HEK293 (cell line): ENCODE measurements around the gene TIGAR.

Source experiments
- GLI2 ChIP-seq: fragments of 450-650 bp; formaldehyde crosslinking; IDR thresholded peaks from 2 replicates; pipeline ENCODE4; 2017; ENCODE audit warnings: missing biosample characterization, missing genetic modification characterization, low read depth, borderline replicate concordance
- REPIN1 ChIP-seq: fragments of 450-650 bp; formaldehyde crosslinking; IDR thresholded peaks from 2 replicates; pipeline ENCODE4 v1.5.1; 2017; ENCODE audit warnings: missing biosample characterization, missing genetic modification characterization, low read depth
- SALL2 ChIP-seq: fragments of 450-650 bp; formaldehyde crosslinking; IDR thresholded peaks from 2 replicates; pipeline ENCODE4 v1.5.0; 2017; ENCODE audit warnings: missing biosample characterization, mild to moderate bottlenecking, missing genetic modification characterization, borderline replicate concordance
- SP3 ChIP-seq: fragments of 450-650 bp; formaldehyde crosslinking; IDR thresholded peaks from 2 replicates; pipeline ENCODE4 v1.5.1; 2016; ENCODE audit warnings: missing biosample characterization, missing genetic modification characterization
- ZFP41 ChIP-seq: fragments of 450-650 bp; formaldehyde crosslinking; IDR thresholded peaks from 2 replicates; pipeline ENCODE4 v1.5.1; 2016; ENCODE audit warnings: missing biosample characterization, missing genetic modification characterization, borderline replicate concordance
- ZNF114 ChIP-seq: fragments of 450-650 bp; formaldehyde crosslinking; IDR thresholded peaks from 2 replicates; pipeline ENCODE4 v1.5.0; 2017; ENCODE audit warnings: missing biosample characterization, missing genetic modification characterization
- ZNF266 ChIP-seq: fragments of 450-650 bp; formaldehyde crosslinking; IDR thresholded peaks from 2 replicates; pipeline ENCODE4 v1.5.1; 2016; ENCODE audit warnings: missing biosample characterization, missing genetic modification characterization, low read depth
- ZNF335 ChIP-seq: fragments of 450-650 bp; formaldehyde crosslinking; conservative IDR thresholded peaks from 2 replicates; pipeline ENCODE4 v1.5.1; 2016; ENCODE audit warnings: missing biosample characterization, missing genetic modification characterization
- ZNF596 ChIP-seq: fragments of 450-650 bp; IDR thresholded peaks from 2 replicates; pipeline ENCODE4 v1.5.0; 2018; ENCODE audit warnings: missing biosample characterization, mild to moderate bottlenecking, missing genetic modification characterization, moderate library complexity
- ZNF777 ChIP-seq: fragments of 450-650 bp; formaldehyde crosslinking; IDR thresholded peaks from 2 replicates; pipeline ENCODE4 v1.5.1; 2017; ENCODE audit warnings: missing biosample characterization, missing genetic modification characterization, borderline replicate concordance
- TF ChIP-seq, protein P1 (sequence below): fragments of 450-650 bp; formaldehyde crosslinking; IDR thresholded peaks from 2 replicates; pipeline ENCODE4 v1.5.1; 2016; ENCODE audit warnings: missing biosample characterization, missing genetic modification characterization
- TF ChIP-seq, protein P2 (sequence below): fragments of 450-650 bp; formaldehyde crosslinking; IDR thresholded peaks from 2 replicates; pipeline ENCODE4 v1.5.1; 2016; ENCODE audit warnings: missing biosample characterization, missing genetic modification characterization
- TF ChIP-seq, protein P3 (sequence below): fragments of 450-650 bp; formaldehyde crosslinking; IDR thresholded peaks from 2 replicates; pipeline ENCODE4 v1.5.1; 2017; ENCODE audit warnings: missing biosample characterization, missing genetic modification characterization
- TF ChIP-seq, protein P4 (sequence below): fragments of 450-650 bp; formaldehyde crosslinking; IDR thresholded peaks from 2 replicates; pipeline ENCODE4 v1.5.1; 2017; ENCODE audit warnings: missing biosample characterization, missing genetic modification characterization
- TF ChIP-seq, protein P5 (sequence below): fragments of 450-650 bp; formaldehyde crosslinking; IDR thresholded peaks from 2 replicates; pipeline ENCODE4 v1.5.1; 2016; ENCODE audit warnings: missing biosample characterization, missing genetic modification characterization
- TF ChIP-seq, protein P6 (sequence below): fragments of 450-650 bp; formaldehyde crosslinking; IDR thresholded peaks from 2 replicates; pipeline ENCODE4 v1.5.1; 2016; ENCODE audit warnings: missing biosample characterization, missing genetic modification characterization, borderline replicate concordance
- TF ChIP-seq, protein P7 (sequence below): fragments of 450-650 bp; formaldehyde crosslinking; optimal IDR thresholded peaks from 2 replicates; pipeline ENCODE3; 2016; ENCODE audit warnings: missing biosample characterization, mild to moderate bottlenecking, missing genetic modification characterization

TIGAR gene

DNA sequence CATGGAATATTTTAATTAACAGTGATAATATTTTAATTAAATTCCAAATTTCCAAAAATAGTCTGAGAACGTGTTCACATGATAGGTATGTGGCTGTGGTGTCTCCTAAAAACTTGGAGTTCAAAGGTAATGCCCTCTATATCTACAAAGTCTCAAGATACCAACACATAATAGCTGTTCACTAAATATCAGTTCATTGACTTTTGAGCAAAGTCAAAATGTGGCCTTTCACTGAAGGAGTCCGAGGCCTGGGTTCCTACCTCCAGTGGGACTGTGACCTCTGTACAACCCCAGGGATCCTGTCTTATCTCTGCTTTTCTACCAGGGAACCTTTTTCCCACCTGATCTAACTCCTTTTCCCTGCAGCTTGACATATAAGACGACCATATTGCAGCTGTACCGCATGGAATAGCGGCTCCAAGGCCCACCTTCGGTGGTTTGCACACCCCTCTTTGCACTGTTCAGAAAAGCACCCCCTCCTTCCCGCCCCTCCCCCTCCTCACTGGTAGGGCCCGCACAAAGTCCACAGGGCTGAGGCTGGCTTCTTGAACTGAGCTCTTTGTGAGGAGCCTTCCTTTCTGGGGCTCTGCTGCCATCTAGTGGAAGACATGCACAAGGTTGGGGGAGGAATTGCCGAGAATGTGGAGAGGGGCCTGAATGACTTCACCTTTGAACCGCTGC, 44.3 kb upstream of the TIGAR start (continued):
- TF ChIP-seq, protein P1, sequence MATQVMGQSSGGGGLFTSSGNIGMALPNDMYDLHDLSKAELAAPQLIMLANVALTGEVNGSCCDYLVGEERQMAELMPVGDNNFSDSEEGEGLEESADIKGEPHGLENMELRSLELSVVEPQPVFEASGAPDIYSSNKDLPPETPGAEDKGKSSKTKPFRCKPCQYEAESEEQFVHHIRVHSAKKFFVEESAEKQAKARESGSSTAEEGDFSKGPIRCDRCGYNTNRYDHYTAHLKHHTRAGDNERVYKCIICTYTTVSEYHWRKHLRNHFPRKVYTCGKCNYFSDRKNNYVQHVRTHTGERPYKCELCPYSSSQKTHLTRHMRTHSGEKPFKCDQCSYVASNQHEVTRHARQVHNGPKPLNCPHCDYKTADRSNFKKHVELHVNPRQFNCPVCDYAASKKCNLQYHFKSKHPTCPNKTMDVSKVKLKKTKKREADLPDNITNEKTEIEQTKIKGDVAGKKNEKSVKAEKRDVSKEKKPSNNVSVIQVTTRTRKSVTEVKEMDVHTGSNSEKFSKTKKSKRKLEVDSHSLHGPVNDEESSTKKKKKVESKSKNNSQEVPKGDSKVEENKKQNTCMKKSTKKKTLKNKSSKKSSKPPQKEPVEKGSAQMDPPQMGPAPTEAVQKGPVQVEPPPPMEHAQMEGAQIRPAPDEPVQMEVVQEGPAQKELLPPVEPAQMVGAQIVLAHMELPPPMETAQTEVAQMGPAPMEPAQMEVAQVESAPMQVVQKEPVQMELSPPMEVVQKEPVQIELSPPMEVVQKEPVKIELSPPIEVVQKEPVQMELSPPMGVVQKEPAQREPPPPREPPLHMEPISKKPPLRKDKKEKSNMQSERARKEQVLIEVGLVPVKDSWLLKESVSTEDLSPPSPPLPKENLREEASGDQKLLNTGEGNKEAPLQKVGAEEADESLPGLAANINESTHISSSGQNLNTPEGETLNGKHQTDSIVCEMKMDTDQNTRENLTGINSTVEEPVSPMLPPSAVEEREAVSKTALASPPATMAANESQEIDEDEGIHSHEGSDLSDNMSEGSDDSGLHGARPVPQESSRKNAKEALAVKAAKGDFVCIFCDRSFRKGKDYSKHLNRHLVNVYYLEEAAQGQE = no peak
- TF ChIP-seq, protein P2, sequence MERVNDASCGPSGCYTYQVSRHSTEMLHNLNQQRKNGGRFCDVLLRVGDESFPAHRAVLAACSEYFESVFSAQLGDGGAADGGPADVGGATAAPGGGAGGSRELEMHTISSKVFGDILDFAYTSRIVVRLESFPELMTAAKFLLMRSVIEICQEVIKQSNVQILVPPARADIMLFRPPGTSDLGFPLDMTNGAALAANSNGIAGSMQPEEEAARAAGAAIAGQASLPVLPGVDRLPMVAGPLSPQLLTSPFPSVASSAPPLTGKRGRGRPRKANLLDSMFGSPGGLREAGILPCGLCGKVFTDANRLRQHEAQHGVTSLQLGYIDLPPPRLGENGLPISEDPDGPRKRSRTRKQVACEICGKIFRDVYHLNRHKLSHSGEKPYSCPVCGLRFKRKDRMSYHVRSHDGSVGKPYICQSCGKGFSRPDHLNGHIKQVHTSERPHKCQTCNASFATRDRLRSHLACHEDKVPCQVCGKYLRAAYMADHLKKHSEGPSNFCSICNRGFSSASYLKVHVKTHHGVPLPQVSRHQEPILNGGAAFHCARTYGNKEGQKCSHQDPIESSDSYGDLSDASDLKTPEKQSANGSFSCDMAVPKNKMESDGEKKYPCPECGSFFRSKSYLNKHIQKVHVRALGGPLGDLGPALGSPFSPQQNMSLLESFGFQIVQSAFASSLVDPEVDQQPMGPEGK (tag by site-specific recombination) = peak; percentile 97
- TF ChIP-seq ZNF266 (tag by site-specific recombination) (no peak), REPIN1 (tag by site-specific recombination) (no peak), SP3 (0 out of 2 replicates have a peak, but pooled peaks have one; percentile 23), GLI2 (tag by site-specific recombination) (no peak), ZNF596 (no peak), ZNF114 (tag by site-specific recombination) (no peak), SALL2 (tag by site-specific recombination) (no peak), ZNF777 (tag by site-specific recombination) (no peak), ZFP41 (no peak), ZNF335 (tag by site-specific recombination) (0 out of 2 replicates have a peak, but pooled peaks have one; percentile 19)
- TF ChIP-seq, protein P3, sequence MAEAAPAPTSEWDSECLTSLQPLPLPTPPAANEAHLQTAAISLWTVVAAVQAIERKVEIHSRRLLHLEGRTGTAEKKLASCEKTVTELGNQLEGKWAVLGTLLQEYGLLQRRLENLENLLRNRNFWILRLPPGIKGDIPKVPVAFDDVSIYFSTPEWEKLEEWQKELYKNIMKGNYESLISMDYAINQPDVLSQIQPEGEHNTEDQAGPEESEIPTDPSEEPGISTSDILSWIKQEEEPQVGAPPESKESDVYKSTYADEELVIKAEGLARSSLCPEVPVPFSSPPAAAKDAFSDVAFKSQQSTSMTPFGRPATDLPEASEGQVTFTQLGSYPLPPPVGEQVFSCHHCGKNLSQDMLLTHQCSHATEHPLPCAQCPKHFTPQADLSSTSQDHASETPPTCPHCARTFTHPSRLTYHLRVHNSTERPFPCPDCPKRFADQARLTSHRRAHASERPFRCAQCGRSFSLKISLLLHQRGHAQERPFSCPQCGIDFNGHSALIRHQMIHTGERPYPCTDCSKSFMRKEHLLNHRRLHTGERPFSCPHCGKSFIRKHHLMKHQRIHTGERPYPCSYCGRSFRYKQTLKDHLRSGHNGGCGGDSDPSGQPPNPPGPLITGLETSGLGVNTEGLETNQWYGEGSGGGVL (tag by site-specific recombination) = no peak; the same call in 1 of the 2 replicates
- TF ChIP-seq, protein P4, sequence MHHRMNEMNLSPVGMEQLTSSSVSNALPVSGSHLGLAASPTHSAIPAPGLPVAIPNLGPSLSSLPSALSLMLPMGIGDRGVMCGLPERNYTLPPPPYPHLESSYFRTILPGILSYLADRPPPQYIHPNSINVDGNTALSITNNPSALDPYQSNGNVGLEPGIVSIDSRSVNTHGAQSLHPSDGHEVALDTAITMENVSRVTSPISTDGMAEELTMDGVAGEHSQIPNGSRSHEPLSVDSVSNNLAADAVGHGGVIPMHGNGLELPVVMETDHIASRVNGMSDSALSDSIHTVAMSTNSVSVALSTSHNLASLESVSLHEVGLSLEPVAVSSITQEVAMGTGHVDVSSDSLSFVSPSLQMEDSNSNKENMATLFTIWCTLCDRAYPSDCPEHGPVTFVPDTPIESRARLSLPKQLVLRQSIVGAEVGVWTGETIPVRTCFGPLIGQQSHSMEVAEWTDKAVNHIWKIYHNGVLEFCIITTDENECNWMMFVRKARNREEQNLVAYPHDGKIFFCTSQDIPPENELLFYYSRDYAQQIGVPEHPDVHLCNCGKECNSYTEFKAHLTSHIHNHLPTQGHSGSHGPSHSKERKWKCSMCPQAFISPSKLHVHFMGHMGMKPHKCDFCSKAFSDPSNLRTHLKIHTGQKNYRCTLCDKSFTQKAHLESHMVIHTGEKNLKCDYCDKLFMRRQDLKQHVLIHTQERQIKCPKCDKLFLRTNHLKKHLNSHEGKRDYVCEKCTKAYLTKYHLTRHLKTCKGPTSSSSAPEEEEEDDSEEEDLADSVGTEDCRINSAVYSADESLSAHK (tag by site-specific recombination) = no peak
- TF ChIP-seq, protein P5, sequence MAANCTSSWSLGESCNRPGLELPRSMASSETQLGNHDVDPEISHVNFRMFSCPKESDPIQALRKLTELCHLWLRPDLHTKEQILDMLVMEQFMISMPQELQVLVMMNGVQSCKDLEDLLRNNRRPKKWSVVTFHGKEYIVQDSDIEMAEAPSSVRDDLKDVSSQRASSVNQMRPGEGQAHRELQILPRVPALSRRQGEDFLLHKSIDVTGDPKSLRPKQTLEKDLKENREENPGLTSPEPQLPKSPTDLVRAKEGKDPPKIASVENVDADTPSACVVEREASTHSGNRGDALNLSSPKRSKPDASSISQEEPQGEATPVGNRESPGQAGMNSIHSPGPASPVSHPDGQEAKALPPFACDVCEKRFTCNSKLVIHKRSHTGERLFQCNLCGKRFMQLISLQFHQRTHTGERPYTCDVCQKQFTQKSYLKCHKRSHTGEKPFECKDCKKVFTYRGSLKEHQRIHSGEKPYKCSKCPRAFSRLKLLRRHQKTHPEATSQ (tag by site-specific recombination) = 0 out of 2 replicates have a peak, but pooled peaks have one; percentile 43
- TF ChIP-seq, protein P6, sequence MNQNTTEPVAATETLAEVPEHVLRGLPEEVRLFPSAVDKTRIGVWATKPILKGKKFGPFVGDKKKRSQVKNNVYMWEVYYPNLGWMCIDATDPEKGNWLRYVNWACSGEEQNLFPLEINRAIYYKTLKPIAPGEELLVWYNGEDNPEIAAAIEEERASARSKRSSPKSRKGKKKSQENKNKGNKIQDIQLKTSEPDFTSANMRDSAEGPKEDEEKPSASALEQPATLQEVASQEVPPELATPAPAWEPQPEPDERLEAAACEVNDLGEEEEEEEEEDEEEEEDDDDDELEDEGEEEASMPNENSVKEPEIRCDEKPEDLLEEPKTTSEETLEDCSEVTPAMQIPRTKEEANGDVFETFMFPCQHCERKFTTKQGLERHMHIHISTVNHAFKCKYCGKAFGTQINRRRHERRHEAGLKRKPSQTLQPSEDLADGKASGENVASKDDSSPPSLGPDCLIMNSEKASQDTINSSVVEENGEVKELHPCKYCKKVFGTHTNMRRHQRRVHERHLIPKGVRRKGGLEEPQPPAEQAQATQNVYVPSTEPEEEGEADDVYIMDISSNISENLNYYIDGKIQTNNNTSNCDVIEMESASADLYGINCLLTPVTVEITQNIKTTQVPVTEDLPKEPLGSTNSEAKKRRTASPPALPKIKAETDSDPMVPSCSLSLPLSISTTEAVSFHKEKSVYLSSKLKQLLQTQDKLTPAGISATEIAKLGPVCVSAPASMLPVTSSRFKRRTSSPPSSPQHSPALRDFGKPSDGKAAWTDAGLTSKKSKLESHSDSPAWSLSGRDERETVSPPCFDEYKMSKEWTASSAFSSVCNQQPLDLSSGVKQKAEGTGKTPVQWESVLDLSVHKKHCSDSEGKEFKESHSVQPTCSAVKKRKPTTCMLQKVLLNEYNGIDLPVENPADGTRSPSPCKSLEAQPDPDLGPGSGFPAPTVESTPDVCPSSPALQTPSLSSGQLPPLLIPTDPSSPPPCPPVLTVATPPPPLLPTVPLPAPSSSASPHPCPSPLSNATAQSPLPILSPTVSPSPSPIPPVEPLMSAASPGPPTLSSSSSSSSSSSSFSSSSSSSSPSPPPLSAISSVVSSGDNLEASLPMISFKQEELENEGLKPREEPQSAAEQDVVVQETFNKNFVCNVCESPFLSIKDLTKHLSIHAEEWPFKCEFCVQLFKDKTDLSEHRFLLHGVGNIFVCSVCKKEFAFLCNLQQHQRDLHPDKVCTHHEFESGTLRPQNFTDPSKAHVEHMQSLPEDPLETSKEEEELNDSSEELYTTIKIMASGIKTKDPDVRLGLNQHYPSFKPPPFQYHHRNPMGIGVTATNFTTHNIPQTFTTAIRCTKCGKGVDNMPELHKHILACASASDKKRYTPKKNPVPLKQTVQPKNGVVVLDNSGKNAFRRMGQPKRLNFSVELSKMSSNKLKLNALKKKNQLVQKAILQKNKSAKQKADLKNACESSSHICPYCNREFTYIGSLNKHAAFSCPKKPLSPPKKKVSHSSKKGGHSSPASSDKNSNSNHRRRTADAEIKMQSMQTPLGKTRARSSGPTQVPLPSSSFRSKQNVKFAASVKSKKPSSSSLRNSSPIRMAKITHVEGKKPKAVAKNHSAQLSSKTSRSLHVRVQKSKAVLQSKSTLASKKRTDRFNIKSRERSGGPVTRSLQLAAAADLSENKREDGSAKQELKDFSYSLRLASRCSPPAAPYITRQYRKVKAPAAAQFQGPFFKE (tag by site-specific recombination) = no peak
- TF ChIP-seq, protein P7, sequence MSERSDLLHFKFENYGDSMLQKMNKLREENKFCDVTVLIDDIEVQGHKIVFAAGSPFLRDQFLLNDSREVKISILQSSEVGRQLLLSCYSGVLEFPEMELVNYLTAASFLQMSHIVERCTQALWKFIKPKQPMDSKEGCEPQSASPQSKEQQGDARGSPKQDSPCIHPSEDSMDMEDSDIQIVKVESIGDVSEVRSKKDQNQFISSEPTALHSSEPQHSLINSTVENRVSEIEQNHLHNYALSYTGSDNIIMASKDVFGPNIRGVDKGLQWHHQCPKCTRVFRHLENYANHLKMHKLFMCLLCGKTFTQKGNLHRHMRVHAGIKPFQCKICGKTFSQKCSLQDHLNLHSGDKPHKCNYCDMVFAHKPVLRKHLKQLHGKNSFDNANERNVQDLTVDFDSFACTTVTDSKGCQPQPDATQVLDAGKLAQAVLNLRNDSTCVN (tag by site-specific recombination) = peak; percentile 13
